Measurements from ENCODE around the gene CNTN2. TPM values are rescaled to one million over a fixed set of nuclear protein-coding genes. Genes with fewer than 3 reads are reported as not detected.

CNTN2 gene
- total and polyA plus RNA-seq, 2 of the 8 experiments (the other 6 are each of a cell fraction or from before 2014, with no cell fraction given) = 1.2 to 3.9 TPM

DNA sequence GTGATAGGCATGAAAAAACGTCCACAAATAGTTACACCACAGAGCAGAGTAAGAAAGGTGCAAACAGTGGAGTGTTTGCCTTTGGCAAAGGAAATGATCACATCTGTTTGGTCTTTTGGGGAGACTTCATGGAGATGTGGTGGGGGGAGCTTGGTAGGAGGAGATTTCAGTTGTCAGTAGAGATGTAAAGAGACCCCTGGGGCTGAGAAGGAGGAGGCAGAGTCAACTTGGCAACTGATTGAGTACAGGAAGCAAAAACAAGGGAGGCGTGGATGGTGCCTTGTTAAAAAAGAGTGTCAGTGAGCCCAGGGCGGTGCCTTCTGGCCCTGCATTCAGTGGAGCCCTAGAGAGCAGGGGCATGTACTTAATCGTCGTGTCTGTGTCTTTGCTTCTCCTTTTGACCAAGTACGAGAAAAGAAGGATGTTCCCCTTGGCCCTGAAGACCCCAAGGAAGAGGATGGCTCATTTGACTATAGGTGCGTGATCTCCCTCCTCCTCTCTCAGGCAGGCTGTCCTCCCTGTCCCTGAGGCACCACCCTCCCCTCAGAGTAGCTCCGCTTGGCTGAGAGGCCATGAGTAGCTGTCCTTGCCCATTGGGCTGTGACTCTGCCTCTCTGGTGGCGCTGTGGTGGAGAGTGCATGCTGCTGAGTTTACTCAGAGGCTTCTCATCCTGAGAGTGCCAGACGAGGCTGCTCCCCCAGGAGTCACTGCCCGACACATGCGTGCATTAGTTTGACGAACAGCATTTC lies 30.4 kb upstream of the CNTN2 start:
- H2BK12ac ChIP-seq (ENCODE audit: low read depth, low read length) = peak overlapping the region; percentile 46
- no peak overlapping the region; the same call in 1 of the 2 replicates for H2AK5ac ChIP-seq (ENCODE audit: low read depth, low read length)
- no peak overlapping the region for H3K9ac ChIP-seq (replicated peaks in 1 of 4; ENCODE audit: extremely low read depth in 1 of 4, low read depth in 3 of 4, low read length in 3 of 4)
- no peak overlapping the region for H2BK120ac ChIP-seq (replicated peaks; ENCODE audit: low read depth, low read length)
- no peaks in the 10 kb centered on the region for H3K23me2 ChIP-seq (ENCODE audit: low read depth, low read length)
- H2BK5ac ChIP-seq (ENCODE audit: low read depth, low read length) = 0 out of 2 replicates have a peak overlapping the region, but pooled peaks have one; percentile 63
- no peak overlapping the region for H2BK15ac ChIP-seq (ENCODE audit: low read length)
- H3K4me1 ChIP-seq (replicated peaks in 1 of 4; ENCODE audit: control insufficient read depth in 3 of 4, insufficient read depth in 4 of 4, low read length in 3 of 4) = peaks cover 0 to 21% (median 7%) of the 10 kb centered on the region in 4 experiments; a peak in 5 of 7 replicates
- WGBS, 2 experiments (ENCODE audit: extremely low coverage in 1 of 2, insufficient coverage in 1 of 2, insufficient read length in 1 of 2, insufficient replicate concordance in 2 of 2, low coverage in 1 of 2, low lambda C conversion rate in 2 of 2, missing lambda C conversion rate in 1 of 2) = 70% methylated on average over 12 of the region's 13 CpGs; no CpG with 5 or more reads in 1 of the 2 experiments
- no peak overlapping the region for H4K8ac ChIP-seq (ENCODE audit: extremely low read depth, insufficient read depth, low read length)
- H3K4ac ChIP-seq (replicated peaks; ENCODE audit: insufficient read length, low read depth, low read length) = no peak overlapping the region
- H2AFZ ChIP-seq (ENCODE audit: low read length) = no peak overlapping the region
- no peaks in the 10 kb centered on the region for H3K36me3 ChIP-seq (ENCODE audit: control insufficient read depth in 2 of 4, insufficient read depth in 4 of 4, low read length in 3 of 4)
- H3K79me1 ChIP-seq (ENCODE audit: low read depth, low read length) = 0 out of 2 replicates have a peak, but pooled peaks cover 2% of the 10 kb centered on the region
- 0 out of 2 replicates have a peak overlapping the region, but pooled peaks have one; percentile 10 for H2BK20ac ChIP-seq (ENCODE audit: low read length)
- CTCF ChIA-PET (ENCODE audit: partially characterized antibody) = interaction anchor here (0.9 to 33.2 kb wide), 5 partner anchors 16 to 53 kb away, joined by 3 to 531 read pairs (median 33); no protein-coding TSS in a partner anchor
- H3K18ac ChIP-seq (ENCODE audit: extremely low read depth, low read length) = peak overlapping the region; percentile 29; the same call in 1 of the 2 replicates
- no peaks in the 10 kb centered on the region for H3K79me2 ChIP-seq (ENCODE audit: control insufficient read depth in 1 of 2, insufficient read depth in 2 of 2, low read length in 2 of 2)
- H3K14ac ChIP-seq (ENCODE audit: insufficient read length) = no peak overlapping the region
- H3K9me3 ChIP-seq (ENCODE audit: insufficient read depth in 2 of 2, low read depth in 1 of 2, low read length in 1 of 2) = no peaks in the 10 kb centered on the region
- POLR2A ChIA-PET (ENCODE audit: partially characterized antibody) = no interaction called here
- H3K56ac ChIP-seq (replicated peaks; ENCODE audit: insufficient read length, low read depth, low read length) = no peak overlapping the region
- no peaks in the 10 kb centered on the region for H4K20me1 ChIP-seq (replicated peaks in 1 of 2; ENCODE audit: control insufficient read depth in 1 of 2, insufficient read depth in 2 of 2, low read length in 2 of 2)
- H3K23ac ChIP-seq (ENCODE audit: insufficient read length) = no peak overlapping the region
- no peak overlapping the region for H3K27ac ChIP-seq (ENCODE audit: low read depth, low read length)
- DNase-seq (ENCODE audit: low read depth in 1 of 2, low spot score in 2 of 2) (no peak), FAIRE-seq (no peak)
- no peaks in the 10 kb centered on the region for H3K27me3 ChIP-seq (replicated peaks in 1 of 4; ENCODE audit: control insufficient read depth in 3 of 4, extremely low read depth in 1 of 4, insufficient read depth in 3 of 4, low read length in 3 of 4)
- TF ChIP-seq SP4 (IDR thresholded peaks at IDR 0.05; ENCODE audit: low read length) = no peak
- H3K4me2 ChIP-seq (ENCODE audit: insufficient read depth in 1 of 2, low read depth in 2 of 2, low read length in 2 of 2) = no peak overlapping the region
- H3K4me3 ChIP-seq (ENCODE audit: extremely low read depth in 1 of 4, insufficient read depth in 2 of 4, low read depth in 3 of 4, low read length in 4 of 4) = no peak overlapping the region
- H4K5ac ChIP-seq (ENCODE audit: insufficient read length, low read depth, low read length) = no peak overlapping the region
- H4K91ac ChIP-seq (replicated peaks; ENCODE audit: insufficient read length, low read length) = no peak overlapping the region

All from H1 (cell line).